PC-9 (cell line): ENCODE data around the gene OR10D3. TPM values are rescaled to one million over a fixed set of nuclear protein-coding genes. Genes with fewer than 3 reads are reported as not detected.

Experiments
- BruUV-seq: library from RNA; stranded (reverse); fragments of 400-500 nt; replicated peaks from 2 replicates; lab custom pipeline; 2021; lab: Mats Ljungman, UMichigan
- CTCF ChIA-PET: fragments of 300-600 bp; sonication (Branson Sonifier 250); formaldehyde crosslinking; loops from one replicate; lab custom pipeline; 2022; ENCODE audit warnings: antibody characterized with exemption; lab: Charles Lee
- POLR2A ChIA-PET: fragments of 300-600 bp; sonication (Branson Sonifier 250); formaldehyde crosslinking; loops from one replicate; lab custom pipeline; 2022; ENCODE audit warnings: antibody characterized with exemption; ENCODE audit not compliant: unreplicated experiment; lab: Charles Lee
- DNase-seq, 2 experiments: peaks; one replicate each; pipeline versions ENCODE4 v3.0.0 to v3.0.0-alpha.2; 2015 to 2022; ENCODE audit warnings: mixed read lengths in 1 of 2
- H2AFZ ChIP-seq: fragments of 200-600 bp; sonication (generic); 2 replicates; pipeline ENCODE4 v1.8.1; 2017; ENCODE audit warnings: antibody characterized with exemption
- H3F3A ChIP-seq: fragments of 200-600 bp; sonication (generic); 2 replicates; pipeline ENCODE4 v1.8.1; 2017; ENCODE audit warnings: antibody characterized with exemption, mild to moderate bottlenecking, low read depth; ENCODE audit not compliant: insufficient read depth
- H3K27ac ChIP-seq: fragments of 200-600 bp; sonication (generic); 2 replicates; pipeline ENCODE4 v1.6.1; 2016; ENCODE audit warnings: mixed run types
- H3K27me3 ChIP-seq: fragments of 200-600 bp; sonication (generic); 2 replicates; pipeline ENCODE4 v1.6.1; 2016; ENCODE audit warnings: low read depth, mixed run types; ENCODE audit not compliant: insufficient read depth
- H3K36me3 ChIP-seq: fragments of 200-600 bp; sonication (generic); 2 replicates; pipeline ENCODE4 v1.6.1; 2016; ENCODE audit warnings: low read depth, mixed run types
- H3K4me1 ChIP-seq: fragments of 200-600 bp; sonication (generic); replicated peaks from 2 replicates; pipeline ENCODE4 v1.6.1; 2016; ENCODE audit warnings: mixed run types; ENCODE audit not compliant: insufficient read depth
- H3K4me2 ChIP-seq: fragments of 200-600 bp; sonication (generic); 2 replicates; pipeline ENCODE4 v1.6.1; 2017; ENCODE audit warnings: mixed run types
- H3K4me3 ChIP-seq: fragments of 200-600 bp; sonication (generic); 2 replicates; pipeline ENCODE4 v1.6.1; 2016; ENCODE audit warnings: mixed run types
- H3K79me2 ChIP-seq: fragments of 200-600 bp; sonication (generic); 2 replicates; pipeline ENCODE4 v1.6.1; 2017; ENCODE audit warnings: low read depth, mixed run types
- H3K9me2 ChIP-seq: fragments of 200-600 bp; sonication (generic); 2 replicates; pipeline ENCODE4 v1.8.1; 2017; ENCODE audit warnings: mild to moderate bottlenecking; ENCODE audit not compliant: insufficient read depth
- H3K9me3 ChIP-seq: fragments of 200-600 bp; sonication (generic); 2 replicates; pipeline ENCODE4 v1.8.1; 2016; ENCODE audit warnings: low read depth; ENCODE audit not compliant: insufficient read depth
- H4K20me1 ChIP-seq: fragments of 200-600 bp; sonication (generic); 2 replicates; pipeline ENCODE4 v1.8.1; 2017; ENCODE audit not compliant: insufficient read depth
- CTCF ChIP-seq: fragments of 200-600 bp; sonication (generic); conservative IDR thresholded peaks from 2 replicates; pipeline ENCODE4 v1.6.1; 2017; ENCODE audit warnings: mixed run types, antibody characterized with exemption, mild to moderate bottlenecking, moderate library complexity
- EZH2 ChIP-seq: fragments of 200-600 bp; sonication (generic); IDR thresholded peaks from 2 replicates; pipeline ENCODE4 v1.8.0; 2017; ENCODE audit warnings: antibody characterized with exemption, low read depth
- intact Hi-C: fragments of 100-400 bp; cut with micrococcal nuclease; formaldehyde crosslinking; loops from one replicate; pipeline ENCODE4 v1.10.0; 2022; ENCODE audit not compliant: unreplicated experiment
- total RNA-seq: library from RNA; stranded (reverse); gene quantifications from 2 replicates; pipeline ENCODE4 v1.2.3, GENCODE V29; 2021

OR10D3 gene
- total RNA-seq, 1 experiment from 2014 or later = not detected

GRCh38 chr11:124225471-124225870 is 42.3 kb downstream of the OR10D3 start:
- Histone ChIP-seq H3F3A (no peaks in the 10 kb centered on the region), H3K9me2 (no peaks in the 10 kb centered on the region), H2AFZ (no peak overlapping the region), H3K36me3 (no peaks in the 10 kb centered on the region), H3K79me2 (no peaks in the 10 kb centered on the region), H3K4me2 (no peak overlapping the region), H3K9me3 (no peaks in the 10 kb centered on the region), H3K27me3 (no peaks in the 10 kb centered on the region), H3K4me1 (no peaks in the 10 kb centered on the region), H4K20me1 (no peaks in the 10 kb centered on the region), H3K4me3 (no peak overlapping the region), H3K27ac (no peak overlapping the region)
- ChIA-PET POLR2A (no interaction called here), CTCF (no interaction called here)
- intact Hi-C loops = no loop called here
- TF ChIP-seq EZH2 (no peak), CTCF (no peak)
- BruUV-seq = no TSS peak
- no peak for DNase-seq

GRCh38 chr11:124233376-124233775 is 50.2 kb downstream of the OR10D3 start:
- intact Hi-C loops = no loop called here

More at GRCh38 chr11:124233376-124233775, 50.2 kb downstream of the OR10D3 start:
- Histone ChIP-seq H3F3A (no peaks in the 10 kb centered on the region), H3K9me3 (no peaks in the 10 kb centered on the region), H3K4me2 (no peak overlapping the region), H3K27ac (no peak overlapping the region), H3K27me3 (no peaks in the 10 kb centered on the region), H3K79me2 (no peaks in the 10 kb centered on the region), H3K9me2 (no peaks in the 10 kb centered on the region), H3K4me1 (no peaks in the 10 kb centered on the region), H3K36me3 (no peaks in the 10 kb centered on the region), H2AFZ (no peak overlapping the region), H3K4me3 (no peak overlapping the region), H4K20me1 (no peaks in the 10 kb centered on the region)
- CTCF ChIA-PET = no interaction called here
- no peak for DNase-seq
- POLR2A ChIA-PET = no interaction called here
- BruUV-seq = no TSS peak
- TF ChIP-seq CTCF = no peak
- no peak for TF ChIP-seq EZH2

Other genes starting within 250 kb of the OR10D3 start
- not detected in 2 replicates for gene OR4D5, start 243.7 kb upstream of the OR10D3 start, total RNA-seq
- gene OR6T1, start 239.5 kb upstream of the OR10D3 start, total RNA-seq = not detected in 2 replicates
- not detected in 2 replicates for gene OR10S1, start 205.6 kb upstream of the OR10D3 start, total RNA-seq
- not detected in 2 replicates for gene OR10G6, start 188.2 kb upstream of the OR10D3 start, total RNA-seq
- gene OR10G4, start 170.3 kb upstream of the OR10D3 start, total RNA-seq = not detected in 2 replicates
- gene OR10G9, start 160.3 kb upstream of the OR10D3 start, total RNA-seq = not detected in 2 replicates
- not detected in 2 replicates for gene OR10G8, start 156.5 kb upstream of the OR10D3 start, total RNA-seq
- not detected in 2 replicates for gene OR10G7, start 142.0 kb upstream of the OR10D3 start, total RNA-seq
- gene VWA5A, start 67.9 kb upstream of the OR10D3 start, total RNA-seq = 1.9 and 2.7 TPM in 2 replicates
- not detected in 2 replicates for gene OR8G1, start 57.8 kb downstream of the OR10D3 start, total RNA-seq
- gene OR8G5, start 73.0 kb downstream of the OR10D3 start, total RNA-seq = not detected in 2 replicates
- not detected in 2 replicates for gene OR8D1, start 130.6 kb downstream of the OR10D3 start, total RNA-seq
- not detected in 2 replicates for gene OR8D2, start 136.9 kb downstream of the OR10D3 start, total RNA-seq
- gene OR8B2, start 201.2 kb downstream of the OR10D3 start, total RNA-seq = not detected in 2 replicates
- gene OR8B3, start 215.7 kb downstream of the OR10D3 start, total RNA-seq = not detected in 2 replicates
- gene OR8B4, start 241.5 kb downstream of the OR10D3 start, total RNA-seq = not detected in 2 replicates